Neural cell (in vitro differentiated cells): ENCODE data around the gene IFIT3. TPM values are rescaled to one million over a fixed set of nuclear protein-coding genes. Genes with fewer than 3 reads are reported as not detected.

ENCODE experiments used
- H2AFZ ChIP-seq: fragments of 200-600, 300-800 bp; sonication (generic), shearing (Covaris generic); 2 replicates; pipeline ENCODE4 v1.6.0; 2014; ENCODE audit warnings: low read depth, mild to moderate bottlenecking, antibody characterized with exemption, low read length, moderate library complexity
- H3F3A ChIP-seq: fragments of 200-600 bp; shearing (Covaris generic); 2 replicates; pipeline ENCODE4 v1.6.1; 2016; ENCODE audit warnings: mild to moderate bottlenecking, moderate library complexity, mixed read lengths, antibody characterized with exemption, low read length; ENCODE audit not compliant: insufficient read depth, poor library complexity, severe bottlenecking
- H3K27ac ChIP-seq: fragments of 200-600, 300-800 bp; sonication (generic), shearing (Covaris generic); 2 replicates; pipeline ENCODE4 v1.5.1; 2014; ENCODE audit warnings: mild to moderate bottlenecking, low read length, moderate library complexity
- H3K27me3 ChIP-seq: fragments of 300-800, 200-600 bp; sonication (generic), shearing (Covaris generic); 2 replicates; pipeline ENCODE4 v1.6.0; 2014; ENCODE audit warnings: mild to moderate bottlenecking, low read depth, low read length, moderate library complexity; ENCODE audit not compliant: insufficient read depth
- H3K36me3 ChIP-seq: fragments of 300-800, 200-600 bp; sonication (generic), shearing (Covaris generic); 2 replicates; pipeline ENCODE4 v1.5.1; 2014; ENCODE audit warnings: mild to moderate bottlenecking, antibody characterized with exemption, low read length, moderate library complexity; ENCODE audit not compliant: insufficient read depth
- H3K4me2 ChIP-seq: fragments of 300-800, 200-600 bp; sonication (generic), shearing (Covaris generic); 2 replicates; pipeline ENCODE4 v1.6.0; 2014; ENCODE audit warnings: mild to moderate bottlenecking, low read length
- H3K4me3 ChIP-seq: fragments of 300-800, 200-600 bp; sonication (generic), shearing (Covaris generic); 2 replicates; pipeline ENCODE4 v1.5.1; 2014; ENCODE audit warnings: mild to moderate bottlenecking, low read length, moderate library complexity
- H3K79me2 ChIP-seq: fragments of 200-600 bp; shearing (Covaris generic); replicated peaks from 2 replicates; pipeline ENCODE4 v1.6.0; 2014; ENCODE audit warnings: mild to moderate bottlenecking, low read length, moderate library complexity; ENCODE audit not compliant: insufficient read depth
- H3K9ac ChIP-seq: fragments of 300-800, 200-600 bp; sonication (generic), shearing (Covaris generic); 2 replicates; pipeline ENCODE4 v1.6.1; 2016; ENCODE audit warnings: mild to moderate bottlenecking, low read length, mixed read lengths
- H3K9me2 ChIP-seq: fragments of 200-600 bp; shearing (Covaris generic); 2 replicates; pipeline ENCODE4 v1.6.1; 2016; ENCODE audit warnings: mild to moderate bottlenecking, low read length, mixed read lengths; ENCODE audit not compliant: insufficient read depth
- H3K9me3 ChIP-seq: fragments of 200-600, 300-800 bp; sonication (generic), shearing (Covaris generic); 2 replicates; pipeline ENCODE4 v1.6.1; 2016; ENCODE audit warnings: mild to moderate bottlenecking, mixed run types, low read length, moderate library complexity, mixed read lengths
- H4K20me1 ChIP-seq: fragments of 200-600 bp; shearing (Covaris generic); 2 replicates; pipeline ENCODE4 v1.6.1; 2016; ENCODE audit warnings: mild to moderate bottlenecking, mixed run types; ENCODE audit not compliant: insufficient read depth
- CTCF ChIP-seq: fragments of 450-650 bp; IDR thresholded peaks from 2 replicates; pipeline ENCODE4 v1.5.1; 2014; ENCODE audit warnings: antibody characterized with exemption, mild to moderate bottlenecking, moderate library complexity; ENCODE audit not compliant: poor library complexity, severe bottlenecking
- EP300 ChIP-seq: fragments of 450-650 bp; conservative IDR thresholded peaks from 2 replicates; pipeline ENCODE4 v1.6.1; 2014; ENCODE audit warnings: antibody characterized with exemption, mild to moderate bottlenecking, moderate library complexity; ENCODE audit not compliant: poor library complexity, severe bottlenecking
- EZH2 ChIP-seq: fragments of 200-600, 300-800 bp; shearing (Covaris generic), sonication (generic); IDR thresholded peaks from 2 replicates; pipeline ENCODE4 v1.6.1; 2014; ENCODE audit warnings: antibody characterized with exemption, low read length, borderline replicate concordance, mild to moderate bottlenecking; ENCODE audit not compliant: insufficient read depth, poor library complexity, severe bottlenecking
- MXI1 ChIP-seq: fragments of 450-650 bp; conservative IDR thresholded peaks from 2 replicates; pipeline ENCODE4 v1.6.1; 2014; ENCODE audit warnings: antibody characterized with exemption, mild to moderate bottlenecking; ENCODE audit not compliant: poor library complexity, severe bottlenecking
- POLR2AphosphoS5 ChIP-seq: IDR thresholded peaks from 2 replicates; pipeline ENCODE4 v1.6.1; 2012
- RAD21 ChIP-seq: fragments of 450-650 bp; conservative IDR thresholded peaks from 2 replicates; pipeline ENCODE4 v1.6.1; 2014; ENCODE audit warnings: antibody characterized with exemption, mild to moderate bottlenecking, moderate library complexity
- REST ChIP-seq: IDR thresholded peaks from 2 replicates; pipeline ENCODE4 v1.6.1; 2012; ENCODE audit warnings: borderline replicate concordance
- SMC3 ChIP-seq: fragments of 450-650 bp; conservative IDR thresholded peaks from 2 replicates; pipeline ENCODE4 v1.6.1; 2014; ENCODE audit warnings: antibody characterized with exemption, mild to moderate bottlenecking, moderate library complexity; ENCODE audit not compliant: poor library complexity
- TAF1 ChIP-seq: IDR thresholded peaks from 2 replicates; pipeline ENCODE4 v1.6.1; 2012; ENCODE audit warnings: low read depth
- polyA plus RNA-seq: library from polyadenylated mRNA; depleted of rRNA; stranded (reverse); fragments of >200 nt; gene quantifications from 2 replicates; pipeline ENCODE4 v1.2.3, GENCODE V29; 2014

Gene IFIT3
- polyA plus RNA-seq, 1 donor from 2014 or later = 0.24 TPM

GRCh38 chr10:89355394-89355931 lies 27.7 kb downstream of the IFIT3 start:
- no peaks in the 10 kb centered on the region for H3F3A ChIP-seq
- no peak overlapping the region for H3K4me2 ChIP-seq
- H3K27ac ChIP-seq = no peak overlapping the region
- H3K27me3 ChIP-seq = no peaks in the 10 kb centered on the region
- H3K79me2 ChIP-seq = no peaks in the 10 kb centered on the region
- no peaks in the 10 kb centered on the region for H3K36me3 ChIP-seq
- H4K20me1 ChIP-seq = no peaks in the 10 kb centered on the region
- TF ChIP-seq MXI1 = no peak
- TF ChIP-seq TAF1 = no peak
- no peak for TF ChIP-seq EP300
- TF ChIP-seq POLR2AphosphoS5 = no peak
- TF ChIP-seq REST = no peak
- no peak for TF ChIP-seq RAD21
- TF ChIP-seq EZH2 = no peak
- TF ChIP-seq SMC3 = no peak
- TF ChIP-seq CTCF = no peak
- H3K4me3 ChIP-seq = no peak overlapping the region
- no peaks in the 10 kb centered on the region for H3K9me2 ChIP-seq
- H3K9ac ChIP-seq = no peak overlapping the region
- H2AFZ ChIP-seq = no peak overlapping the region
- no peaks in the 10 kb centered on the region for H3K9me3 ChIP-seq

- Histone ChIP-seq H3K9me3 (no peaks in the 10 kb centered on the region), H3K27ac (no peak overlapping the region), H3K4me2 (no peak overlapping the region), H4K20me1 (no peaks in the 10 kb centered on the region), H3K9me2 (no peaks in the 10 kb centered on the region), H3K9ac (no peak overlapping the region), H3K27me3 (no peaks in the 10 kb centered on the region), H3K36me3 (no peaks in the 10 kb centered on the region), H3K79me2 (no peaks in the 10 kb centered on the region), H3K4me3 (no peak overlapping the region), H3F3A (no peaks in the 10 kb centered on the region), H2AFZ (no peak overlapping the region)
- TF ChIP-seq EP300 (no peak), RAD21 (no peak), EZH2 (no peak), TAF1 (no peak), SMC3 (no peak), REST (no peak), MXI1 (no peak), POLR2AphosphoS5 (no peak), CTCF (no peak)
Measured at GRCh38 chr10:89357096-89357495, 29.3 kb downstream of the IFIT3 start.
